Endothelial cell (in vitro differentiated cells): ENCODE data around the gene CAB39L. TPM values are rescaled to one million over a fixed set of nuclear protein-coding genes. Genes with fewer than 3 reads are reported as not detected.

ENCODE experiments used
- DNase-seq: peaks from one replicate; pipeline ENCODE4 v3.0.0; 2021; ENCODE audit warnings: low spot score
- H3K27ac Mint-ChIP-seq: one replicate; pipeline ENCODE4 v1.8.0; 2021; ENCODE audit warnings: mixed read lengths, inconsistent platforms; ENCODE audit not compliant: unreplicated experiment
- H3K27me3 Mint-ChIP-seq: one replicate; pipeline ENCODE4 v1.8.0; 2021; ENCODE audit warnings: mild to moderate bottlenecking, moderate library complexity, mixed read lengths, inconsistent platforms; ENCODE audit not compliant: unreplicated experiment
- H3K36me3 Mint-ChIP-seq: one replicate; pipeline ENCODE4 v1.8.0; 2021; ENCODE audit warnings: mild to moderate bottlenecking, low read depth, mixed read lengths, inconsistent platforms; ENCODE audit not compliant: unreplicated experiment
- H3K4me1 Mint-ChIP-seq: one replicate; pipeline ENCODE4 v1.8.0; 2021; ENCODE audit warnings: mild to moderate bottlenecking, mixed read lengths, inconsistent platforms; ENCODE audit not compliant: unreplicated experiment
- H3K4me3 Mint-ChIP-seq: one replicate; pipeline ENCODE4 v1.8.0; 2021; ENCODE audit warnings: mild to moderate bottlenecking, mixed read lengths, inconsistent platforms; ENCODE audit not compliant: unreplicated experiment
- H3K9me3 Mint-ChIP-seq: one replicate; pipeline ENCODE4 v1.8.0; 2021; ENCODE audit warnings: mixed read lengths, inconsistent platforms; ENCODE audit not compliant: unreplicated experiment
- total RNA-seq: library from RNA; stranded (reverse); fragmentation: NEBNext Ultra II Directional; extraction: Animal tissue kit (Norgen Biotek cat#: 25700); gene quantifications from one replicate; pipeline ENCODE4 v1.2.1, GENCODE V29; 2021; ENCODE audit not compliant: unreplicated experiment
- TF ChIP-seq, protein P1 (sequence below): fragments of 200-600 bp; sonication (generic); IDR thresholded peaks from one replicate; pipeline ENCODE4 v1.5.0; 2021; ENCODE audit warnings: antibody characterized with exemption; ENCODE audit not compliant: unreplicated experiment

The CAB39L gene
- total RNA-seq, 1 donor from 2014 or later: 3.9 TPM

DNA sequence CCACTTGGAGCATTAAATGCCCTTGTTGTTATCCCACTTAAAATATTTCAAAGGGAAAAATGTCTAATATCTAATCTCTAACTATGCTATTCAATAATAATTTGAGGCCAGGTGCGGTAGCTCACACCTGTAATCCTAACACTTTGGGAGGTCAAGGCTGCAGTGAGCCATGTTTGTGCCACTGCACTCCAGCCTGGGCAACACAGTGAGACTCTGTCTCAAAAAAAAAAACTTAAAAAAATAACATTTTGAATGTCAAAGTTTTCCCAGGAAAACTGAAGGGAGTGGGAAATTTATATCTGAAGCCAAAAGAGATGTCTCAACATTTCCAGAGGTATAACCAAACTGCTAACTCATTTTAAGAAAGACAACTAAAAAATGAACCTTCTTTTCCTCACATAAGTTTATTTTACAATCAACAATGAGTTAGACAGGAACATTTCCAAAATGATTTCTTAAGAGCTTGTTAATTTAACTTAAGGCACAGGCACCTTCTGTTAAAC lies 47.9 kb downstream of the CAB39L start:
- H3K4me3 Mint-ChIP-seq: no peak overlapping the region
- TF ChIP-seq, protein P1, sequence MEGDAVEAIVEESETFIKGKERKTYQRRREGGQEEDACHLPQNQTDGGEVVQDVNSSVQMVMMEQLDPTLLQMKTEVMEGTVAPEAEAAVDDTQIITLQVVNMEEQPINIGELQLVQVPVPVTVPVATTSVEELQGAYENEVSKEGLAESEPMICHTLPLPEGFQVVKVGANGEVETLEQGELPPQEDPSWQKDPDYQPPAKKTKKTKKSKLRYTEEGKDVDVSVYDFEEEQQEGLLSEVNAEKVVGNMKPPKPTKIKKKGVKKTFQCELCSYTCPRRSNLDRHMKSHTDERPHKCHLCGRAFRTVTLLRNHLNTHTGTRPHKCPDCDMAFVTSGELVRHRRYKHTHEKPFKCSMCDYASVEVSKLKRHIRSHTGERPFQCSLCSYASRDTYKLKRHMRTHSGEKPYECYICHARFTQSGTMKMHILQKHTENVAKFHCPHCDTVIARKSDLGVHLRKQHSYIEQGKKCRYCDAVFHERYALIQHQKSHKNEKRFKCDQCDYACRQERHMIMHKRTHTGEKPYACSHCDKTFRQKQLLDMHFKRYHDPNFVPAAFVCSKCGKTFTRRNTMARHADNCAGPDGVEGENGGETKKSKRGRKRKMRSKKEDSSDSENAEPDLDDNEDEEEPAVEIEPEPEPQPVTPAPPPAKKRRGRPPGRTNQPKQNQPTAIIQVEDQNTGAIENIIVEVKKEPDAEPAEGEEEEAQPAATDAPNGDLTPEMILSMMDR: no peak

DNA sequence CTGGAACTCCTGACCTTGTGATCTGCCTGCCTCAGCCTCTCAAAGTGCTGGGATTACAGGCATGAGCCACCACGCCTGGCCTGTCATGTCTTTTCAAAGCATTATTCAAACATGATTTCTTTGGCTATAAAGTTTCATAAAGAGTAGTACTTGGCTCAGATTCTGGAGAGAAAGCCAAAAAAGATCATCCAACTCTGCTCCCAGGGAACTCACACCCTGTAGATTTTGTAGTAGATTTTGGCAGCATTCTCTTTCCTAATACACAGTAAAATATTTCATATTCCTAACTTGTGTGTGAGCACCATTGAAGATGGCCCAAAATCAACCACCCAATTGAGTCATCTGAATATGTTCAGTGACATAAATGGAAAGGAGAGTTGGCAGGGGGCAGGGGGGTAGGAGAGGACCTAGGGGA lies 48.4 kb downstream of the CAB39L start:
- no peak for DNase-seq
- no peak overlapping the region for H3K4me3 Mint-ChIP-seq
- TF ChIP-seq, protein P1: no peak
- no peaks in the 10 kb centered on the region for H3K36me3 Mint-ChIP-seq
- peaks cover 2% of the 10 kb centered on the region for H3K27me3 Mint-ChIP-seq
- H3K9me3 Mint-ChIP-seq: no peaks in the 10 kb centered on the region
- no peaks in the 10 kb centered on the region for H3K4me1 Mint-ChIP-seq
- no peak overlapping the region for H3K27ac Mint-ChIP-seq

More for the DNA sequence above, 47.9 kb downstream of the CAB39L start:
- Mint-ChIP-seq H3K36me3 (no peaks in the 10 kb centered on the region), H3K27ac (no peak overlapping the region), H3K4me1 (no peaks in the 10 kb centered on the region), H3K27me3 (peaks cover 2% of the 10 kb centered on the region), H3K9me3 (no peaks in the 10 kb centered on the region)
- DNase-seq: no peak

DNA sequence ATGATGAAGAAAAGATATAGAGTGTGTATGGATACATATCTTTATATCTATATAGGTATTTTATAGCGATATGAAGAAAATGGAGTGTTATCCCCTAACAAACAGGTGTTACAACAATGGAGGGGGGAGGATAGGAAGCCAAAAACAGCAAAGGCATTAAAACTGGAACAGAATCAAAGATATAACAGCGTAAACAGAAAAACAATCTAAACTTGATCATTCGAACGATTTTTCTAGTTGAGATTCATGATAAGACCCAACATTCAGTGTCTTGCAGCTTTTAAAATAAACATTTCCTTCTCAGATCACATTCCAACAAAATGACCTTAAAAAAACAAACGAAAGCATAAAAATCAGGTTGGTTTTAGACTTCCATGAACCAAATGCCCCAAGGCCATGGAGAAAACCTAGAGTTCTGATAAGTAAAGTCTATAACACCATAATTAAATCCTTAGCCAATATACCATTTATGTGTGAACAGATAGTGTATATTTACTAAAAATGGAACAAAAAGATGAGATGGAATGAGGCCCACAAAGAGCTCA lies 55.7 kb downstream of the CAB39L start:
- no peaks in the 10 kb centered on the region for H3K9me3 Mint-ChIP-seq
- H3K27me3 Mint-ChIP-seq: no peaks in the 10 kb centered on the region
- no peak overlapping the region for H3K4me3 Mint-ChIP-seq
- no peak overlapping the region for H3K27ac Mint-ChIP-seq
- peaks cover 13% of the 10 kb centered on the region for H3K4me1 Mint-ChIP-seq
- no peak for DNase-seq
- no peaks in the 10 kb centered on the region for H3K36me3 Mint-ChIP-seq
- TF ChIP-seq, protein P1: no peak

DNA sequence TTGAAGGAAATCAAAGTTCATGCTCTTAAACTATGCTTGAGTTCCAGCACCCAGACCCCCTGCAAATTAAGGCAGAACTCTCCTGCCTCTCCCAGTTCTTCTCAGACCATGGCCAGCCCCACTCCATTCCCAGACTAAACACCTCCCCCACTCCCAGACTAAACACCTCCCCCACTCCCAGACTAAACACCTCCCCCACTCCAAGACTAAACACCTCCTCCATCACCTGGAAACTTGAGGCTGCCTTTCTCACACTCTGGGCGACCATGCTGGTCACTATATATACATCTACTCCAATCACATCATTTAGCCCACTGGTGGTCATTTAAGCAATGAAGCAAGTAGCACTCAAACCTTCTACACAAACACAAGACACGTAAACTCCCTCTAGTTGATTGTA lies 57.2 kb downstream of the CAB39L start:
- H3K4me3 Mint-ChIP-seq: no peak overlapping the region
- H3K36me3 Mint-ChIP-seq: no peaks in the 10 kb centered on the region
- no peaks in the 10 kb centered on the region for H3K27me3 Mint-ChIP-seq
- no peak overlapping the region for H3K27ac Mint-ChIP-seq
- DNase-seq: no peak
- H3K9me3 Mint-ChIP-seq: no peaks in the 10 kb centered on the region
- TF ChIP-seq, protein P1: no peak
- peaks cover 13% of the 10 kb centered on the region for H3K4me1 Mint-ChIP-seq

DNA sequence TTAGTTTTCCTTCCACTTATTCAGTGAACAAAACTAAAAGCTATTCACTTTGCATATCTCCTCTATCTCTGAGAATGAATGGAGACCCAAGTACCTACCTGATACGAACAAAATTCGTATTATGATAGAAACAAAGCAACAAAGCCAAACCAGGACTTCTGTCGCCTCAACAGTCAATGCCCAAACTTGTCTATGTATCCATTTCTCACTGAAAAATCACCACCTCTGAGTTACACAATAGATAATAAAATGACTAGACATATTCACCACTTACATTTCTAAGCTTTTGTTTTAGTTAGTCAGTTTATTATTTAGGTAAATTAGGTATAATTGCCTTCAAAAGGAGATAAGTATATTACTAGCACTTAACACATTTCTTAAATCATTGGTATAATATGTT lies 67.7 kb downstream of the CAB39L start:
- Mint-ChIP-seq H3K4me3 (no peak overlapping the region), H3K36me3 (no peaks in the 10 kb centered on the region), H3K9me3 (no peaks in the 10 kb centered on the region), H3K27ac (no peak overlapping the region), H3K4me1 (peaks cover 2% of the 10 kb centered on the region), H3K27me3 (no peaks in the 10 kb centered on the region)
- TF ChIP-seq, protein P1: no peak
- no peak for DNase-seq
